H1 (cell line): ENCODE results near the gene BRPF1. TPM values are rescaled to one million over a fixed set of nuclear protein-coding genes. Genes with fewer than 3 reads are reported as not detected.
A peak's percentile ranks its signal among the peaks of the same experiment; 100 is the strongest.

Experiments
- CTCF ChIA-PET: fragments of 300-600 bp; sonication (Branson Sonifier 250); formaldehyde crosslinking; loops from one replicate; lab custom pipeline; 2021; ENCODE audit not compliant: partially characterized antibody; lab: Charles Lee
- POLR2A ChIA-PET: fragments of 300-600 bp; sonication (Branson Sonifier 250); formaldehyde crosslinking; loops from one replicate; lab custom pipeline; 2021; ENCODE audit warnings: inconsistent platforms; ENCODE audit not compliant: partially characterized antibody; lab: Charles Lee
- DNase-seq, 2 experiments: peaks; one replicate each; pipeline versions ENCODE4 v3.0.0 to v3.0.0-alpha.2; 2010 to 2022; ENCODE audit warnings: low spot score in 2 of 2, low read depth in 1 of 2, mixed read lengths in 1 of 2
- FAIRE-seq: peaks from 2 replicates; lab custom pipeline; 2011; peaks lifted over from hg19 to GRCh38; lab: Jason Lieb, UNC
- H2AFZ ChIP-seq: 2 replicates; pipeline ENCODE4 v1.8.1; 2012; ENCODE audit warnings: low read length, inconsistent platforms
- H2AK5ac ChIP-seq: 2 replicates; pipeline ENCODE4 v1.6.1; 2013; ENCODE audit warnings: low read depth, low read length
- H2BK120ac ChIP-seq: replicated peaks from 2 replicates; pipeline ENCODE3; 2013; ENCODE audit warnings: low read depth, low read length, inconsistent platforms
- H2BK12ac ChIP-seq: 2 replicates; pipeline ENCODE4 v1.6.1; 2013; ENCODE audit warnings: low read depth, low read length
- H2BK15ac ChIP-seq: 2 replicates; pipeline ENCODE4 v1.6.1; 2013; ENCODE audit warnings: low read length
- H2BK20ac ChIP-seq: 2 replicates; pipeline ENCODE4 v1.6.1; 2013; ENCODE audit warnings: low read length
- H2BK5ac ChIP-seq: 2 replicates; pipeline ENCODE4 v1.6.1; 2013; ENCODE audit warnings: low read depth, low read length
- H3K14ac ChIP-seq: 2 replicates; pipeline ENCODE4 v1.6.1; 2013; ENCODE audit warnings: inconsistent platforms; ENCODE audit not compliant: insufficient read length
- H3K18ac ChIP-seq: 2 replicates; pipeline ENCODE4 v1.6.1; 2013; ENCODE audit warnings: low read length; ENCODE audit errors: extremely low read depth
- H3K23ac ChIP-seq: 2 replicates; pipeline ENCODE4 v1.6.1; 2013; ENCODE audit warnings: inconsistent platforms; ENCODE audit not compliant: insufficient read length
- H3K23me2 ChIP-seq: 2 replicates; pipeline ENCODE4 v1.6.1; 2013; ENCODE audit warnings: low read depth, low read length
- H3K27ac ChIP-seq: 2 replicates; pipeline ENCODE4 v1.6.1; 2011; ENCODE audit warnings: low read depth, low read length, inconsistent platforms
- H3K27me3 ChIP-seq, 4 experiments: replicated peaks in 1 of 4; 1 replicate in 1 of 4; 2 replicates in 3 of 4; pipeline versions ENCODE4 v1.6.1 to v1.8.1; 2011 to 2013; ENCODE audit warnings: low read length in 3 of 4, mild to moderate bottlenecking in 3 of 4, inconsistent platforms in 2 of 4, mixed read lengths in 2 of 4, moderate library complexity in 1 of 4; ENCODE audit not compliant: control insufficient read depth in 3 of 4, insufficient read depth in 3 of 4; ENCODE audit errors: extremely low read depth in 1 of 4
- H3K36me3 ChIP-seq, 4 experiments: 2 replicates each; pipeline versions ENCODE4 v1.6.1 to v1.8.1; 2011 to 2013; ENCODE audit warnings: mild to moderate bottlenecking in 4 of 4, low read length in 3 of 4, moderate library complexity in 2 of 4, control low read depth in 1 of 4, inconsistent platforms in 1 of 4; ENCODE audit not compliant: insufficient read depth in 4 of 4, control insufficient read depth in 2 of 4
- H3K4ac ChIP-seq: replicated peaks from 2 replicates; pipeline ENCODE3; 2013; ENCODE audit warnings: low read length, low read depth, mixed read lengths, inconsistent platforms; ENCODE audit not compliant: insufficient read length
- H3K4me1 ChIP-seq, 4 experiments: replicated peaks in 1 of 4; 1 replicate in 1 of 4; 2 replicates in 3 of 4; pipeline versions ENCODE4 v1.6.1 to v1.8.1; 2011 to 2013; ENCODE audit warnings: low read length in 3 of 4, inconsistent platforms in 2 of 4, mixed read lengths in 1 of 4; ENCODE audit not compliant: insufficient read depth in 4 of 4, control insufficient read depth in 3 of 4
- H3K4me2 ChIP-seq, 2 experiments: 2 replicates each; pipeline versions ENCODE4 v1.6.1 to v1.8.1; 2011 to 2013; ENCODE audit warnings: low read depth in 2 of 2, low read length in 2 of 2, control low read depth in 1 of 2, inconsistent platforms in 1 of 2, mild to moderate bottlenecking in 1 of 2; ENCODE audit not compliant: insufficient read depth in 1 of 2
- H3K4me3 ChIP-seq, 4 experiments: fragments of 200-600, 300-600 bp in 1 of 4; sonication (generic), shearing (Covaris generic), sonication (Bioruptor Twin) in 1 of 4; 2 replicates each; pipeline versions ENCODE4 v1.5.1 to v1.8.1; 2011 to 2016; ENCODE audit warnings: low read length in 4 of 4, low read depth in 3 of 4, control low read depth in 2 of 4, inconsistent platforms in 2 of 4, mild to moderate bottlenecking in 2 of 4, mixed read lengths in 1 of 4, moderate library complexity in 1 of 4; ENCODE audit not compliant: insufficient read depth in 2 of 4; ENCODE audit errors: extremely low read depth in 1 of 4
- H3K56ac ChIP-seq: replicated peaks from 2 replicates; pipeline ENCODE3; 2013; ENCODE audit warnings: low read depth, mild to moderate bottlenecking, mixed read lengths, low read length, inconsistent platforms; ENCODE audit not compliant: insufficient read length
- H3K79me1 ChIP-seq: 2 replicates; pipeline ENCODE4 v1.6.1; 2013; ENCODE audit warnings: low read depth, low read length, control low read depth
- H3K79me2 ChIP-seq, 2 experiments: 2 replicates each; pipeline versions ENCODE4 v1.6.1 to v1.8.1; 2012 to 2013; ENCODE audit warnings: low read length in 2 of 2, mild to moderate bottlenecking in 2 of 2, inconsistent platforms in 1 of 2; ENCODE audit not compliant: insufficient read depth in 2 of 2, control insufficient read depth in 1 of 2
- H3K9ac ChIP-seq, 4 experiments: replicated peaks in 1 of 4; 1 replicate in 1 of 4; 2 replicates in 3 of 4; pipeline versions ENCODE4 v1.6.1 to v1.8.1; 2011 to 2013; ENCODE audit warnings: low read depth in 3 of 4, low read length in 3 of 4, control low read depth in 2 of 4, mild to moderate bottlenecking in 2 of 4, moderate library complexity in 2 of 4, inconsistent platforms in 1 of 4; ENCODE audit errors: extremely low read depth in 1 of 4
- H3K9me3 ChIP-seq, 2 experiments: 2 replicates each; pipeline versions ENCODE4 v1.6.1 to v1.8.1; 2012 to 2013; ENCODE audit warnings: mild to moderate bottlenecking in 2 of 2, moderate library complexity in 2 of 2, control low read depth in 1 of 2, inconsistent platforms in 1 of 2, low read depth in 1 of 2, low read length in 1 of 2, mixed read lengths in 1 of 2; ENCODE audit not compliant: insufficient read depth in 2 of 2
- H4K20me1 ChIP-seq, 2 experiments: replicated peaks in 1 of 2; 2 replicates each; pipeline versions ENCODE3 to v1.8.1; 2011 to 2013; ENCODE audit warnings: inconsistent platforms in 2 of 2, low read length in 2 of 2, mild to moderate bottlenecking in 1 of 2; ENCODE audit not compliant: insufficient read depth in 2 of 2, control insufficient read depth in 1 of 2
- H4K5ac ChIP-seq: 2 replicates; pipeline ENCODE4 v1.6.1; 2013; ENCODE audit warnings: low read length, low read depth, mixed read lengths, inconsistent platforms; ENCODE audit not compliant: insufficient read length
- H4K8ac ChIP-seq: 2 replicates; pipeline ENCODE4 v1.8.0; 2013; ENCODE audit warnings: mild to moderate bottlenecking, moderate library complexity, low read length, inconsistent platforms; ENCODE audit not compliant: insufficient read depth; ENCODE audit errors: extremely low read depth
- H4K91ac ChIP-seq: replicated peaks from 2 replicates; pipeline ENCODE3; 2013; ENCODE audit warnings: low read length, mixed read lengths, inconsistent platforms; ENCODE audit not compliant: insufficient read length
- CHD1 ChIP-seq: IDR thresholded peaks from 2 replicates; pipeline ENCODE4 v1.6.1; 2012; ENCODE audit warnings: low read depth, low read length, improper control_type of control experiment
- POLR2AphosphoS5 ChIP-seq: IDR thresholded peaks from 2 replicates; pipeline ENCODE4 v1.6.1; 2011; ENCODE audit warnings: low read depth, low read length
- WGBS, 2 experiments: shearing (Covaris generic) in 1 of 2; methylation state at CpG; one replicate each; pipeline versions ENCODE4 v1.1.6 to v1.1.7; 2013 to 2015; ENCODE audit warnings: low lambda C conversion rate in 2 of 2, mixed read lengths in 2 of 2, inconsistent platforms in 1 of 2, low coverage in 1 of 2, missing lambda C conversion rate in 1 of 2; ENCODE audit not compliant: insufficient replicate concordance in 2 of 2, insufficient coverage in 1 of 2, insufficient read length in 1 of 2; ENCODE audit errors: extremely low coverage in 1 of 2, missing lambda C conversion rate in 1 of 2; 5-methylcytosine and 5-hydroxymethylcytosine counted together
- polyA plus RNA-seq, 7 experiments: library from polyadenylated mRNA; depleted of rRNA in 3 of 7; stranded (reverse) in 5 of 7; unstranded in 2 of 7; fragments of >200 nt in 5 of 7; fragments of 200-250 nt in 2 of 7; gene quantifications; 1 replicate in 5 of 7; 2 replicates in 1 of 7; 4 replicates in 1 of 7; pipeline versions ENCODE4 v1.2.1 to v1.2.3, GENCODE V29; 2011 to 2013; ENCODE audit warnings: missing spikeins in 2 of 7, mixed read lengths in 2 of 7
- total RNA-seq: library from RNA; stranded (reverse); fragmentation: NEBNext Ultra II Directional; extraction: Animal tissue kit (Norgen Biotek cat#: 25700); gene quantifications from 2 replicates; pipeline ENCODE4 v1.2.1, GENCODE V29; 2021

The BRPF1 gene
- total and polyA plus RNA-seq, 2 of the 8 experiments (the other 6 are each of a cell fraction or from before 2014, with no cell fraction given), result 11.3 to 21.7 TPM

GRCh38 chr3:9787714-9788113 is 56.2 kb downstream of the BRPF1 start:
- peaks cover 5% of the 10 kb centered on the region for H3K79me1 ChIP-seq
- no peak overlapping the region for H3K4me2 ChIP-seq
- H4K8ac ChIP-seq, result no peak overlapping the region
- ChIA-PET POLR2A (no interaction called here), CTCF (interaction anchor here (1.1 kb wide), 1 partner anchor 32 kb away, joined by 3 read pairs; no protein-coding TSS in a partner anchor)
- H3K9me3 ChIP-seq, result no peaks in the 10 kb centered on the region
- no peak overlapping the region for H2BK15ac ChIP-seq
- WGBS, 2 experiments, result 87% methylated on average over 6 of the region's 6 CpGs; no CpG with 5 or more reads in 1 of the 2 experiments
- no peak overlapping the region for H2BK5ac ChIP-seq
- H3K36me3 ChIP-seq, result peaks cover 4 to 56% (median 27%) of the 10 kb centered on the region in 4 experiments; a peak in 7 of 8 replicates
- no peak overlapping the region for H4K5ac ChIP-seq
- peaks cover 0 to 6% (median 0%) of the 10 kb centered on the region in 4 experiments; a peak in 2 of 7 replicates for H3K4me1 ChIP-seq
- H3K23me2 ChIP-seq, result 0 out of 2 replicates have a peak, but pooled peaks cover 3% of the 10 kb centered on the region
- no peak overlapping the region for H3K18ac ChIP-seq
- H3K27ac ChIP-seq, result no peak overlapping the region
- H3K79me2 ChIP-seq, result peaks cover 0 to 5% of the 10 kb centered on the region in 2 experiments; a peak in 2 of 4 replicates
- no peak overlapping the region for H2AFZ ChIP-seq
- peaks cover 0 to 1% of the 10 kb centered on the region in 2 experiments for H4K20me1 ChIP-seq
- H3K14ac ChIP-seq, result no peak overlapping the region
- no peak for DNase-seq
- H3K4ac ChIP-seq, result no peak overlapping the region
- H4K91ac ChIP-seq, result no peak overlapping the region
- no peak overlapping the region for H2BK20ac ChIP-seq
- H2AK5ac ChIP-seq, result no peak overlapping the region
- no peak overlapping the region for H3K9ac ChIP-seq
- no peak overlapping the region for H3K23ac ChIP-seq
- no peak overlapping the region for H2BK120ac ChIP-seq
- TF ChIP-seq POLR2AphosphoS5, result peak; percentile 30; the same call in 1 of the 2 replicates
- no peak for TF ChIP-seq CHD1
- no peak for FAIRE-seq
- no peak overlapping the region for H3K56ac ChIP-seq
- no peaks in the 10 kb centered on the region for H3K27me3 ChIP-seq
- no peak overlapping the region for H3K4me3 ChIP-seq
- H2BK12ac ChIP-seq, result no peak overlapping the region
